ENCODE results near the gene ACOT13.
"Not testable (repeated sequence)": the region's sequence is repeated elsewhere in the genome, so short reads cannot be mapped to it uniquely, and the experiment has no call there.

ACOT13 gene

GRCh38 chr6:24730653-24731052 lies 63.8 kb downstream of the ACOT13 start:
- DNase-seq (ENCODE audit: low read depth in 3 of 3) = not testable (repeated sequence)

- not testable (repeated sequence) for DNase-seq (ENCODE audit: low read depth in 3 of 3)
Observed at GRCh38 chr6:24731456-24732134, 64.7 kb downstream of the ACOT13 start.

GRCh38 chr6:24734166-24734565 lies 67.3 kb downstream of the ACOT13 start:
- DNase-seq (ENCODE audit: low read depth in 3 of 3) = no peak

- DNase-seq (ENCODE audit: low read depth in 3 of 3) = not testable (repeated sequence)
Observed at GRCh38 chr6:24734710-24735109, 67.8 kb downstream of the ACOT13 start.

- no peak for DNase-seq (ENCODE audit: low read depth in 3 of 3)
Observed at GRCh38 chr6:24738741-24739140, 71.9 kb downstream of the ACOT13 start.

GRCh38 chr6:24740861-24741260 lies 74.0 kb downstream of the ACOT13 start:
- no peak for DNase-seq (ENCODE audit: low read depth in 3 of 3)

GRCh38 chr6:24742216-24742738 lies 75.4 kb downstream of the ACOT13 start:
- DNase-seq (ENCODE audit: low read depth in 3 of 3) = no peak

GRCh38 chr6:24743265-24743943 lies 76.5 kb downstream of the ACOT13 start:
- DNase-seq (ENCODE audit: low read depth in 3 of 3) = peak; percentile 12 to 13 (median 12)

GRCh38 chr6:24743944-24744335 lies 77.1 kb downstream of the ACOT13 start:
- DNase-seq (ENCODE audit: low read depth in 3 of 3) = no peak

GRCh38 chr6:24744911-24745310 lies 78.0 kb downstream of the ACOT13 start:
- DNase-seq (ENCODE audit: low read depth in 3 of 3) = no peak

GRCh38 chr6:24749297-24749696 lies 82.4 kb downstream of the ACOT13 start:
- DNase-seq (ENCODE audit: low read depth in 3 of 3) = no peak

GRCh38 chr6:24750878-24751277 lies 84.0 kb downstream of the ACOT13 start:
- not testable (repeated sequence) for DNase-seq (ENCODE audit: low read depth in 3 of 3)

- DNase-seq (ENCODE audit: low read depth in 3 of 3) = no peak
Observed at GRCh38 chr6:24752503-24752902, 85.6 kb downstream of the ACOT13 start.

GRCh38 chr6:24752917-24753492 lies 86.1 kb downstream of the ACOT13 start:
- DNase-seq (ENCODE audit: low read depth in 3 of 3) = no peak

GRCh38 chr6:24753545-24753944 lies 86.7 kb downstream of the ACOT13 start:
- DNase-seq (ENCODE audit: low read depth in 3 of 3) = no peak

- DNase-seq (ENCODE audit: low read depth in 3 of 3) = not testable (repeated sequence)
Observed at GRCh38 chr6:24754378-24754777, 87.5 kb downstream of the ACOT13 start.

Measured in stimulated activated CD4-positive, alpha-beta T cell treated with anti-CD3 and anti-CD28 coated beads, TNF-alpha, amount 100 ng/mL, for 24 hours (primary cell).